Hepatocyte (in vitro differentiated cells): ENCODE results near the gene SORCS2. TPM values are rescaled to one million over a fixed set of nuclear protein-coding genes. Genes with fewer than 3 reads are reported as not detected.

Experiments used
- DNase-seq: peaks from one replicate; pipeline ENCODE4 v3.0.0-alpha.2; 2016; ENCODE audit warnings: low spot score
- H2AFZ ChIP-seq: fragments of 200-600 bp; sonication (generic); 2 replicates; pipeline ENCODE4 v1.6.0; 2016; ENCODE audit warnings: antibody characterized with exemption, mild to moderate bottlenecking
- H3K27ac ChIP-seq: fragments of 200-600 bp; sonication (generic); 2 replicates; pipeline ENCODE4 v1.5.1; 2016; ENCODE audit warnings: mild to moderate bottlenecking
- H3K27me3 ChIP-seq: fragments of 200-600 bp; sonication (generic); 2 replicates; pipeline ENCODE4 v1.6.1; 2016
- H3K36me3 ChIP-seq: fragments of 200-600 bp; sonication (generic); replicated peaks from 2 replicates; pipeline ENCODE4 v1.5.1; 2016; ENCODE audit warnings: low read depth; ENCODE audit not compliant: insufficient read depth
- H3K4me1 ChIP-seq: fragments of 200-600 bp; sonication (generic); 2 replicates; pipeline ENCODE4 v1.5.1; 2016; ENCODE audit warnings: mild to moderate bottlenecking, moderate library complexity; ENCODE audit not compliant: insufficient read depth
- H3K4me2 ChIP-seq: fragments of 200-600 bp; sonication (generic); 2 replicates; pipeline ENCODE4 v1.6.0; 2016
- H3K4me3 ChIP-seq: fragments of 200-600 bp; sonication (generic); 2 replicates; pipeline ENCODE4 v1.5.1; 2016; ENCODE audit warnings: mild to moderate bottlenecking
- H3K79me2 ChIP-seq: fragments of 200-600 bp; sonication (generic); 2 replicates; pipeline ENCODE4 v1.6.0; 2017; ENCODE audit warnings: mild to moderate bottlenecking
- H3K9me2 ChIP-seq: fragments of 200-600 bp; sonication (generic); replicated peaks from 2 replicates; pipeline ENCODE4 v1.6.0; 2017; ENCODE audit warnings: mild to moderate bottlenecking; ENCODE audit not compliant: insufficient read depth
- H3K9me3 ChIP-seq: fragments of 200-600 bp; sonication (generic); 2 replicates; pipeline ENCODE4 v1.5.1; 2016; ENCODE audit warnings: low read depth, mild to moderate bottlenecking
- H4K20me1 ChIP-seq: fragments of 200-600 bp; sonication (generic); 2 replicates; pipeline ENCODE4 v1.6.0; 2016; ENCODE audit warnings: mild to moderate bottlenecking; ENCODE audit not compliant: insufficient read depth, poor library complexity, severe bottlenecking
- EZH2 ChIP-seq: fragments of 200-600 bp; sonication (generic); IDR thresholded peaks from 2 replicates; pipeline ENCODE4 v1.6.1; 2016; ENCODE audit warnings: antibody characterized with exemption, mild to moderate bottlenecking, borderline replicate concordance
- EZH2phosphoT487 ChIP-seq: fragments of 200-600 bp; sonication (generic); IDR thresholded peaks from one replicate; pipeline ENCODE4 v1.6.1; 2018; ENCODE audit warnings: antibody characterized with exemption, mild to moderate bottlenecking, low read depth, moderate library complexity; ENCODE audit not compliant: unreplicated experiment, severe bottlenecking
- WGBS: methylation state at CpG from one replicate; pipeline ENCODE4 v1.1.6; 2016; ENCODE audit warnings: low lambda C conversion rate; ENCODE audit errors: missing lambda C conversion rate; 5-methylcytosine and 5-hydroxymethylcytosine counted together
- polyA plus RNA-seq: library from polyadenylated mRNA; unstranded; fragments of >200 nt; fragmentation: Nextera tagmentation; extraction: Ambion mirVana; gene quantifications from 2 replicates; pipeline ENCODE4 v1.2.1, GENCODE V29; 2016
- total RNA-seq: library from RNA; depleted of rRNA; stranded (reverse); fragments of >200 nt; gene quantifications from 2 replicates; pipeline ENCODE4 v1.2.3, GENCODE V29; 2014
- TF ChIP-seq, protein P1 (sequence below): fragments of 200-600 bp; sonication (generic); IDR thresholded peaks from 2 replicates; pipeline ENCODE4 v1.5.1; 2016; ENCODE audit warnings: antibody characterized with exemption, mild to moderate bottlenecking; ENCODE audit not compliant: poor library complexity

SORCS2 gene
- total and polyA plus RNA-seq, 2 experiments from 2014 or later = 1.6 to 4.8 TPM

DNA sequence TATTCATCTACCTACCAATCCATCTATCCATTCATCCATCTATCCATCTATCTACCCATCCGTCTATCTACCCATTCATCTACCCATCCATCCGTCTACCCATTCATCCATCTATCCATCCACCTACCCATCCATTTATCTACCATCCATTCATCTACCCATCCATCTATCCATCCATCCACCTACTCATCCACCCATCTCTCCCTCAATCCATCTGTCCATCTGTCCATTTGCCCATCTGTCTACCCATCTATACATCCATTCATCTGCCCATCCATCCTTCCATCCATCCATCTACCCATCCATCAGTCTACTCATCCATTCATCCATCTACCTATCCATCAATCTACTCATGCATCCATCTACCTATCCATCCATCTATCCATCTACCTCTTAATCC is 369.2 kb downstream of the SORCS2 start:
- Histone ChIP-seq H3K4me3 (no peak overlapping the region), H4K20me1 (no peaks in the 10 kb centered on the region), H3K4me2 (no peak overlapping the region), H3K27me3 (no peaks in the 10 kb centered on the region), H3K4me1 (no peaks in the 10 kb centered on the region), H3K9me2 (no peaks in the 10 kb centered on the region), H3K79me2 (no peaks in the 10 kb centered on the region), H3K9me3 (no peaks in the 10 kb centered on the region), H2AFZ (no peak overlapping the region), H3K27ac (no peak overlapping the region), H3K36me3 (no peaks in the 10 kb centered on the region)
- no peak for TF ChIP-seq EZH2
- TF ChIP-seq, protein P1, sequence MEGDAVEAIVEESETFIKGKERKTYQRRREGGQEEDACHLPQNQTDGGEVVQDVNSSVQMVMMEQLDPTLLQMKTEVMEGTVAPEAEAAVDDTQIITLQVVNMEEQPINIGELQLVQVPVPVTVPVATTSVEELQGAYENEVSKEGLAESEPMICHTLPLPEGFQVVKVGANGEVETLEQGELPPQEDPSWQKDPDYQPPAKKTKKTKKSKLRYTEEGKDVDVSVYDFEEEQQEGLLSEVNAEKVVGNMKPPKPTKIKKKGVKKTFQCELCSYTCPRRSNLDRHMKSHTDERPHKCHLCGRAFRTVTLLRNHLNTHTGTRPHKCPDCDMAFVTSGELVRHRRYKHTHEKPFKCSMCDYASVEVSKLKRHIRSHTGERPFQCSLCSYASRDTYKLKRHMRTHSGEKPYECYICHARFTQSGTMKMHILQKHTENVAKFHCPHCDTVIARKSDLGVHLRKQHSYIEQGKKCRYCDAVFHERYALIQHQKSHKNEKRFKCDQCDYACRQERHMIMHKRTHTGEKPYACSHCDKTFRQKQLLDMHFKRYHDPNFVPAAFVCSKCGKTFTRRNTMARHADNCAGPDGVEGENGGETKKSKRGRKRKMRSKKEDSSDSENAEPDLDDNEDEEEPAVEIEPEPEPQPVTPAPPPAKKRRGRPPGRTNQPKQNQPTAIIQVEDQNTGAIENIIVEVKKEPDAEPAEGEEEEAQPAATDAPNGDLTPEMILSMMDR = no peak
- TF ChIP-seq EZH2phosphoT487 = no peak
- no peak for DNase-seq
- WGBS = 87% methylated on average over 2 of the region's 2 CpGs

DNA sequence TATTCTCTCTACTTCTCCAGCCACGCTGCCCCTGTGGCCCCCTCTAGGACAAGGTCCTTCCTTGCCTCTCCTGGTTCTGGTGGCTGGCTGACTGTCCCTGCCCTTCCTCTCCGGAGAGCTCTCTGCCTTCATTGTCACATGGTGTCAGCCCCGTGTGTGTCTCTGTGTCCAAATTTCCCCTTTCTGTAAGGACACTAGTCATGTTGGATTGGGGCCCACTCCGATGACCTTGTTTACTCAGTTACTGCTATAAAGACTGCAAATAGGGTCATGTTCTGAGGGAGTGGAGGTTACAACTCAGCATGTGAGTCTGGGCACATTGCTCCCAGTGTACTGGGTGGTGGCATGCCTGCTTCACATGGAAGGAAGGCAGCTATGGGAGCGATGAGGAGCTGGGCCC is 371.9 kb downstream of the SORCS2 start:
- H2AFZ ChIP-seq = no peak overlapping the region
- H3K27ac ChIP-seq = peak overlapping the region; percentile 46
- H4K20me1 ChIP-seq = no peaks in the 10 kb centered on the region
- H3K4me2 ChIP-seq = no peak overlapping the region
- no peaks in the 10 kb centered on the region for H3K79me2 ChIP-seq
- WGBS = 78% methylated on average over 5 of the region's 5 CpGs
- no peaks in the 10 kb centered on the region for H3K4me1 ChIP-seq
- no peaks in the 10 kb centered on the region for H3K9me2 ChIP-seq
- no peak overlapping the region for H3K4me3 ChIP-seq
- no peaks in the 10 kb centered on the region for H3K9me3 ChIP-seq
- peak; percentile 29 for DNase-seq
- H3K36me3 ChIP-seq = no peaks in the 10 kb centered on the region
- TF ChIP-seq, protein P1 = no peak
- TF ChIP-seq EZH2 = no peak
- TF ChIP-seq EZH2phosphoT487 = no peak
- no peaks in the 10 kb centered on the region for H3K27me3 ChIP-seq

DNA sequence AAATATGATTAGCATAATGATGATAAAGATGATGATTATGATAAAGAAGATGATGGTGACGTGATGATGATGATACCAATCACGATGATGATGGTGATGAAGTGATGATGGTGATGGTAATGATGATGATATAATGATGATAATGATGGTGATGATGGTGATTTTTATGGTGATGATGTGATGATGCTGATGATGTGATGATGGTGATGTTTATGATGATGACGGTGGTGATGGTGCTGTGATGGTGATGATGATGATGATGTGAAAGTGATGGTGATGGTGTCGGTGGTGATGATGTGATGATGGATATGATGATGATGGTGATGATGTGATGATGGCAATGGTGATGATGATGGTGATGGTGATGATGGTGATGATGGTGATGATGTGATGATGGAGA is 373.1 kb downstream of the SORCS2 start:
- H3K9me2 ChIP-seq = no peaks in the 10 kb centered on the region
- no peak for DNase-seq
- no peak overlapping the region for H2AFZ ChIP-seq
- WGBS = 89% methylated on average over 4 of the region's 4 CpGs
- no peaks in the 10 kb centered on the region for H3K4me1 ChIP-seq
- no peak overlapping the region for H3K27ac ChIP-seq
- no peaks in the 10 kb centered on the region for H3K79me2 ChIP-seq
- no peaks in the 10 kb centered on the region for H3K9me3 ChIP-seq
- no peak overlapping the region for H3K4me3 ChIP-seq
- no peaks in the 10 kb centered on the region for H3K27me3 ChIP-seq
- no peaks in the 10 kb centered on the region for H4K20me1 ChIP-seq
- H3K4me2 ChIP-seq = no peak overlapping the region
- TF ChIP-seq, protein P1 = no peak
- no peak for TF ChIP-seq EZH2
- TF ChIP-seq EZH2phosphoT487 = no peak
- no peaks in the 10 kb centered on the region for H3K36me3 ChIP-seq
